IMR-90 (cell line): ENCODE results near the gene TOGARAM1. TPM values are rescaled to one million over a fixed set of nuclear protein-coding genes. Genes with fewer than 3 reads are reported as not detected.

Source experiments
- ATAC-seq: fragments of 200-7000 bp; cut with Tn5 transposase; 2 replicates; pipeline ENCODE4 v1.9.1; 2020; ENCODE audit warnings: low read depth, mild to moderate bottlenecking, moderate library complexity
- BruUV-seq: library from RNA; stranded (reverse); fragments of 400-500 nt; replicated peaks from 2 replicates; lab custom pipeline; 2021; lab: Mats Ljungman, UMichigan
- CTCF ChIA-PET: fragments of 300-600 bp; formaldehyde crosslinking; extraction: SDS; loops from one replicate; lab custom pipeline; 2021; ENCODE audit warnings: antibody characterized with exemption; lab: Yijun Ruan, JAX
- POLR2A ChIA-PET: fragments of 300-600 bp; sonication (Branson Sonifier 250); formaldehyde crosslinking; loops from one replicate; lab custom pipeline; 2022; ENCODE audit warnings: antibody characterized with exemption; ENCODE audit not compliant: unreplicated experiment; lab: Charles Lee
- DNase-seq: peaks from one replicate; pipeline ENCODE4 v3.0.0; 2013
- H2AFZ ChIP-seq: replicated peaks from 2 replicates; pipeline ENCODE3; 2013; ENCODE audit warnings: low read length, mild to moderate bottlenecking; ENCODE audit not compliant: poor library complexity
- H2AK5ac ChIP-seq: 2 replicates; pipeline ENCODE4 v1.6.1; 2013; ENCODE audit warnings: low read depth, low read length, inconsistent platforms
- H2AK9ac ChIP-seq: replicated peaks from 2 replicates; pipeline ENCODE3; 2013; ENCODE audit warnings: mild to moderate bottlenecking, low read depth, low read length, moderate library complexity; ENCODE audit not compliant: poor library complexity
- H2BK120ac ChIP-seq: 2 replicates; pipeline ENCODE4 v1.6.1; 2013; ENCODE audit warnings: low read depth, low read length, inconsistent platforms
- H2BK15ac ChIP-seq: 3 replicates; pipeline ENCODE4 v1.6.1; 2013; ENCODE audit warnings: low read depth, low read length, inconsistent platforms
- H2BK20ac ChIP-seq: 2 replicates; pipeline ENCODE4 v1.6.1; 2013; ENCODE audit warnings: low read depth, mild to moderate bottlenecking, inconsistent platforms, low read length, moderate library complexity
- H2BK5ac ChIP-seq: 2 replicates; pipeline ENCODE4 v1.6.1; 2013; ENCODE audit warnings: mild to moderate bottlenecking, low read depth, low read length, inconsistent platforms; ENCODE audit not compliant: poor library complexity, severe bottlenecking
- H3K14ac ChIP-seq: replicated peaks from 2 replicates; pipeline ENCODE4 v1.6.1; 2013; ENCODE audit warnings: low read depth, low read length, inconsistent platforms
- H3K18ac ChIP-seq: 2 replicates; pipeline ENCODE4 v1.6.1; 2013; ENCODE audit warnings: low read depth, low read length, control low read depth
- H3K23ac ChIP-seq: 2 replicates; pipeline ENCODE4 v1.6.1; 2013; ENCODE audit warnings: low read depth, low read length, inconsistent platforms
- H3K27ac ChIP-seq: 2 replicates; pipeline ENCODE4 v1.5.1; 2013; ENCODE audit warnings: mild to moderate bottlenecking, control low read depth, low read length; ENCODE audit not compliant: insufficient read depth
- H3K27me3 ChIP-seq: 2 replicates; pipeline ENCODE4 v1.6.1; 2013; ENCODE audit warnings: low read length; ENCODE audit not compliant: control insufficient read depth, insufficient read depth
- H3K36me3 ChIP-seq: 2 replicates; pipeline ENCODE4 v1.6.1; 2013; ENCODE audit warnings: low read length, mixed read lengths; ENCODE audit not compliant: control insufficient read depth, insufficient read depth
- H3K4ac ChIP-seq: 2 replicates; pipeline ENCODE4 v1.6.1; 2013; ENCODE audit warnings: low read depth, low read length, inconsistent platforms
- H3K4me1 ChIP-seq: 2 replicates; pipeline ENCODE4 v1.6.1; 2013; ENCODE audit warnings: low read length, mixed read lengths; ENCODE audit not compliant: control insufficient read depth, insufficient read depth
- H3K4me2 ChIP-seq: 2 replicates; pipeline ENCODE4 v1.6.1; 2013; ENCODE audit warnings: low read depth, mild to moderate bottlenecking, control low read depth, low read length, moderate library complexity
- H3K4me3 ChIP-seq: 2 replicates; pipeline ENCODE4 v1.5.1; 2013; ENCODE audit warnings: low read depth, mild to moderate bottlenecking, control low read depth, low read length, moderate library complexity; ENCODE audit not compliant: insufficient read depth
- H3K56ac ChIP-seq: 2 replicates; pipeline ENCODE4 v1.6.1; 2013; ENCODE audit warnings: low read length, inconsistent platforms; ENCODE audit not compliant: insufficient read depth; ENCODE audit errors: extremely low read depth
- H3K79me1 ChIP-seq, 2 experiments: 2 replicates each; pipeline ENCODE4 v1.6.1; 2013; ENCODE audit warnings: low read length in 2 of 2, inconsistent platforms in 1 of 2, low read depth in 1 of 2
- H3K9ac ChIP-seq: 2 replicates; pipeline ENCODE4 v1.6.1; 2013; ENCODE audit warnings: low read depth, low read length, control low read depth
- H3K9me1 ChIP-seq: 2 replicates; pipeline ENCODE4 v1.6.1; 2013; ENCODE audit warnings: low read length, inconsistent platforms; ENCODE audit not compliant: insufficient read depth
- H3K9me3 ChIP-seq: 2 replicates; pipeline ENCODE4 v1.6.1; 2013; ENCODE audit warnings: low read length; ENCODE audit not compliant: control insufficient read depth, insufficient read depth
- H4K20me1 ChIP-seq: 2 replicates; pipeline ENCODE4 v1.6.1; 2013; ENCODE audit warnings: low read length, inconsistent platforms; ENCODE audit not compliant: insufficient read depth
- H4K5ac ChIP-seq: 2 replicates; pipeline ENCODE4 v1.6.1; 2013; ENCODE audit warnings: mild to moderate bottlenecking, low read depth, low read length, control low read depth
- H4K8ac ChIP-seq, 2 experiments: 2 replicates each; pipeline ENCODE4 v1.6.1; 2013; ENCODE audit warnings: low read depth in 2 of 2, low read length in 2 of 2, control low read depth in 1 of 2, inconsistent platforms in 1 of 2
- H4K91ac ChIP-seq: 2 replicates; pipeline ENCODE4 v1.6.1; 2013; ENCODE audit warnings: low read depth, low read length, inconsistent platforms; ENCODE audit not compliant: insufficient read depth
- BHLHE40 ChIP-seq: fragments of 150-350 bp; IDR thresholded peaks from 2 replicates; pipeline ENCODE4 v1.6.1; 2016; ENCODE audit warnings: mild to moderate bottlenecking, low read depth, low read length
- CEBPB ChIP-seq: IDR thresholded peaks from 2 replicates; pipeline ENCODE4 v1.6.1; 2012; ENCODE audit warnings: low read depth, low read length, improper control_type of control experiment
- FOS ChIP-seq: fragments of 150-350 bp; IDR thresholded peaks from 2 replicates; pipeline ENCODE4 v1.6.1; 2016; ENCODE audit warnings: low read depth, low read length
- NFE2L2 ChIP-seq: fragments of 150-350 bp; IDR thresholded peaks from 2 replicates; pipeline ENCODE4 v1.6.1; 2016; ENCODE audit warnings: low read depth, mild to moderate bottlenecking, low read length
- RAD21 ChIP-seq: IDR thresholded peaks from 2 replicates; pipeline ENCODE4 v1.6.1; 2012; ENCODE audit warnings: low read length, improper control_type of control experiment
- RCOR1 ChIP-seq: IDR thresholded peaks from 2 replicates; pipeline ENCODE4 v1.6.1; 2012; ENCODE audit warnings: mild to moderate bottlenecking, low read length, improper control_type of control experiment; ENCODE audit not compliant: insufficient replicate concordance
- RFX5 ChIP-seq: IDR thresholded peaks from 2 replicates; pipeline ENCODE4 v1.8.0; 2012; ENCODE audit warnings: low read depth, mild to moderate bottlenecking, low read length, moderate library complexity
- SMC3 ChIP-seq: fragments of 150-350 bp; IDR thresholded peaks from 2 replicates; pipeline ENCODE4 v1.6.1; 2016; ENCODE audit warnings: low read depth, mild to moderate bottlenecking, antibody characterized with exemption, low read length, moderate library complexity
- WGBS, 2 experiments: methylation state at CpG; one replicate each; pipeline versions ENCODE4 v1.1.5 to v1.1.7; 2013; ENCODE audit warnings: missing lambda C conversion rate in 2 of 2; ENCODE audit not compliant: insufficient read length in 1 of 2; ENCODE audit errors: extremely low coverage in 2 of 2; 5-methylcytosine and 5-hydroxymethylcytosine counted together
- dilution Hi-C: fragments of 300-500 bp; cut with HindIII; formaldehyde crosslinking; loops from one replicate; pipeline ENCODE4 v1.14.3; 2018; ENCODE audit warnings: low sequenced_read_pairs; ENCODE audit not compliant: unreplicated experiment
- in situ Hi-C: fragments of 300-500 bp; cut with MboI; formaldehyde crosslinking; loops from 3 replicates; pipeline ENCODE4 v1.14.3; 2019; ENCODE audit warnings: low sequenced_read_pairs, inconsistent platforms, mixed read lengths
- intact Hi-C: fragments of 100-400 bp; cut with micrococcal nuclease; formaldehyde crosslinking; loops from 2 replicates; pipeline ENCODE4 v1.10.0; 2022
- polyA plus RNA-seq, 3 experiments: library from polyadenylated mRNA; depleted of rRNA; stranded (reverse); fragments of >200 nt; gene quantifications; 2 replicates each; pipeline ENCODE4 v1.2.3, GENCODE V29; 2012; ENCODE audit warnings: low replicate concordance in 1 of 3
- total RNA-seq: library from RNA; depleted of rRNA; stranded (reverse); fragments of >200 nt; gene quantifications from 2 replicates; pipeline ENCODE4 v1.2.3, GENCODE V29; 2012
- TF ChIP-seq, protein P1 (sequence below): fragments of 150-350 bp; IDR thresholded peaks from 2 replicates; pipeline ENCODE4 v1.6.1; 2017; ENCODE audit warnings: mild to moderate bottlenecking, antibody characterized with exemption, low read length, low read depth
- TF ChIP-seq, protein P2 (sequence below): conservative IDR thresholded peaks from 2 replicates; pipeline ENCODE4 v1.5.1; 2012; ENCODE audit warnings: mild to moderate bottlenecking, low read depth, low read length, improper control_type of control experiment

Gene TOGARAM1
- total and polyA plus RNA-seq, 2 of the 4 experiments (the other 2 are of a cell fraction): 3.1 to 13.4 TPM

DNA sequence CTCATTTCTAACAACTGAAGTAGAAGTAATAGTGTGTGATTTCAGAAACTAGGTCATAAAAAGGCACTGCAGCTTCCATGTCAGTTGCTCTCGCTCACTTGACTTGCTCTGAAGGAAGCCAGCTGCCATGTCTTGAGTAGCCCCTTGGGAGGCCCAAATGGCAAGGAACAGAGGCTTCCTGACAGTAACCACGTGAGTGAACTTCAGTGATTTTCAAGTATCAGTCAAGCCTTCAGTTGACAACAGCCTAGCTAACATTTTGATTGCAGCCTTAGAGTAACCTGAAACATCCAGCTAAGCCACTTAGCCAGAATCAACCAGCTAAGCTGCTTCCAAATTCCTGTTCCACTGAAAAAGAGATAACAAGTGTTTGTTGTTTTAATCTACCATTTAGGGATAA lies 26.7 kb downstream of the TOGARAM1 start:
- no peak for ATAC-seq
- H3K4me2 ChIP-seq: no peak overlapping the region
- no peaks in the 10 kb centered on the region for H3K9me1 ChIP-seq
- ChIA-PET POLR2A (no interaction called here), CTCF (interaction anchor here (1.0 kb wide), 1 partner anchor 10 kb away, joined by 5 read pairs; no protein-coding TSS in a partner anchor)
- H3K27ac ChIP-seq: no peak overlapping the region
- dilution Hi-C loops: no loop called here
- H2BK15ac ChIP-seq: no peak overlapping the region
- H4K5ac ChIP-seq: no peak overlapping the region
- H2AFZ ChIP-seq: no peak overlapping the region
- no peak for DNase-seq
- H3K9ac ChIP-seq: no peak overlapping the region
- no peaks in the 10 kb centered on the region for H3K4me1 ChIP-seq
- no peak overlapping the region for H4K91ac ChIP-seq
- H4K8ac ChIP-seq: no peak overlapping the region
- no peak overlapping the region for H2BK120ac ChIP-seq
- no peaks in the 10 kb centered on the region for H3K9me3 ChIP-seq
- H3K56ac ChIP-seq: no peak overlapping the region
- no peak overlapping the region for H2BK5ac ChIP-seq
- 53% methylated on average over 2 of the region's 2 CpGs; no CpG with 5 or more reads in 1 of the 2 experiments for WGBS, 2 experiments
- no peak for TF ChIP-seq RCOR1
- no peak for TF ChIP-seq BHLHE40
- TF ChIP-seq, protein P1, sequence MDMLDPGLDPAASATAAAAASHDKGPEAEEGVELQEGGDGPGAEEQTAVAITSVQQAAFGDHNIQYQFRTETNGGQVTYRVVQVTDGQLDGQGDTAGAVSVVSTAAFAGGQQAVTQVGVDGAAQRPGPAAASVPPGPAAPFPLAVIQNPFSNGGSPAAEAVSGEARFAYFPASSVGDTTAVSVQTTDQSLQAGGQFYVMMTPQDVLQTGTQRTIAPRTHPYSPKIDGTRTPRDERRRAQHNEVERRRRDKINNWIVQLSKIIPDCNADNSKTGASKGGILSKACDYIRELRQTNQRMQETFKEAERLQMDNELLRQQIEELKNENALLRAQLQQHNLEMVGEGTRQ: no peak
- no peak for TF ChIP-seq RAD21
- no peak for TF ChIP-seq RFX5
- TF ChIP-seq FOS: no peak
- TF ChIP-seq CEBPB: no peak
- TF ChIP-seq SMC3: no peak
- no peak for TF ChIP-seq NFE2L2
- TF ChIP-seq, protein P2, sequence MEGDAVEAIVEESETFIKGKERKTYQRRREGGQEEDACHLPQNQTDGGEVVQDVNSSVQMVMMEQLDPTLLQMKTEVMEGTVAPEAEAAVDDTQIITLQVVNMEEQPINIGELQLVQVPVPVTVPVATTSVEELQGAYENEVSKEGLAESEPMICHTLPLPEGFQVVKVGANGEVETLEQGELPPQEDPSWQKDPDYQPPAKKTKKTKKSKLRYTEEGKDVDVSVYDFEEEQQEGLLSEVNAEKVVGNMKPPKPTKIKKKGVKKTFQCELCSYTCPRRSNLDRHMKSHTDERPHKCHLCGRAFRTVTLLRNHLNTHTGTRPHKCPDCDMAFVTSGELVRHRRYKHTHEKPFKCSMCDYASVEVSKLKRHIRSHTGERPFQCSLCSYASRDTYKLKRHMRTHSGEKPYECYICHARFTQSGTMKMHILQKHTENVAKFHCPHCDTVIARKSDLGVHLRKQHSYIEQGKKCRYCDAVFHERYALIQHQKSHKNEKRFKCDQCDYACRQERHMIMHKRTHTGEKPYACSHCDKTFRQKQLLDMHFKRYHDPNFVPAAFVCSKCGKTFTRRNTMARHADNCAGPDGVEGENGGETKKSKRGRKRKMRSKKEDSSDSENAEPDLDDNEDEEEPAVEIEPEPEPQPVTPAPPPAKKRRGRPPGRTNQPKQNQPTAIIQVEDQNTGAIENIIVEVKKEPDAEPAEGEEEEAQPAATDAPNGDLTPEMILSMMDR: no peak
- H3K4me3 ChIP-seq: no peak overlapping the region
- no peak overlapping the region for H3K18ac ChIP-seq
- H3K4ac ChIP-seq: no peak overlapping the region
- no peak overlapping the region for H3K14ac ChIP-seq
- no peaks in the 10 kb centered on the region for H3K27me3 ChIP-seq
- no TSS peak for BruUV-seq
- H4K20me1 ChIP-seq: no peaks in the 10 kb centered on the region
- H2AK9ac ChIP-seq: no peak overlapping the region
- no peak overlapping the region for H3K23ac ChIP-seq
- no peaks in the 10 kb centered on the region for H3K36me3 ChIP-seq
- H2BK20ac ChIP-seq: no peak overlapping the region
- H2AK5ac ChIP-seq: no peak overlapping the region
- intact Hi-C loops: no loop called here
- in situ Hi-C loops: no loop called here
- peaks cover 6 to 9% of the 10 kb centered on the region in 2 experiments; a peak in 3 of 4 replicates for H3K79me1 ChIP-seq
